Heart right ventricle (tissue), 16 donors: Measurements from ENCODE around the gene MBD3. TPM values are rescaled to one million over a fixed set of nuclear protein-coding genes. Genes with fewer than 3 reads are reported as not detected.

Source experiments
- ATAC-seq, 8 donors: fragments of 200-7000 bp; cut with Tn5 transposase; one replicate each; pipeline ENCODE4 v1.9.1; 2020; ENCODE audit warnings: mild to moderate bottlenecking in 8 of 8, moderate library complexity in 8 of 8, moderate number of reproducible peaks in 1 of 8
- DNase-seq, 2 donors: peaks; one replicate each; pipeline ENCODE4 v3.0.0-alpha.2; 2020
- H3K27ac ChIP-seq, 10 donors: fragments of 200-600 bp; sonication (generic) in 2 of 10; one replicate each; pipeline versions ENCODE4 v1.5.0 to v1.8.0; 2020 to 2022; ENCODE audit warnings: mild to moderate bottlenecking in 3 of 10
- H3K27me3 ChIP-seq, 7 donors: fragments of 200-600 bp; one replicate each; pipeline ENCODE4 v1.8.0; 2021 to 2022; ENCODE audit warnings: mild to moderate bottlenecking in 2 of 7
- H3K36me3 ChIP-seq, 9 donors: fragments of 200-600 bp; sonication (generic) in 1 of 9; one replicate each; pipeline versions ENCODE4 v1.5.0 to v1.8.0; 2020 to 2022; ENCODE audit warnings: mild to moderate bottlenecking in 2 of 9
- H3K4me1 ChIP-seq, 9 donors: fragments of 200-600 bp; sonication (generic) in 1 of 9; one replicate each; pipeline versions ENCODE4 v1.5.0 to v1.8.0; 2020 to 2022; ENCODE audit warnings: mild to moderate bottlenecking in 4 of 9
- H3K4me3 ChIP-seq, 10 donors: fragments of 200-600 bp; sonication (generic) in 2 of 10; one replicate each; pipeline versions ENCODE4 v1.5.0 to v1.8.0; 2020 to 2022; ENCODE audit warnings: mild to moderate bottlenecking in 7 of 10, moderate library complexity in 2 of 10
- H3K9me3 ChIP-seq, 11 donors: fragments of 200-600 bp in 10 of 11; sonication (generic) in 2 of 11; one replicate each; pipeline versions ENCODE4 v1.5.0 to v1.8.0; 2013 to 2022; ENCODE audit warnings: mild to moderate bottlenecking in 2 of 11, control low read depth in 1 of 11, moderate library complexity in 1 of 11
- WGBS, 2 donors: extraction: QIAGEN DNeasy Blood & Tissue Kit; methylation state at CpG; one replicate each; pipeline ENCODE4 v1.1.7; 2013; ENCODE audit warnings: inconsistent platforms in 1 of 2; 5-methylcytosine and 5-hydroxymethylcytosine counted together
- intact Hi-C, 10 donors: fragments of 100-400 bp; cut with DNase I; formaldehyde crosslinking; loops; one replicate each; pipeline versions ENCODE4 v1.11.1 to v1.14.2; 2022
- polyA plus RNA-seq, 2 donors: library from polyadenylated mRNA; stranded (reverse); fragments of 200-250 nt; gene quantifications; one replicate each; pipeline ENCODE4 v1.2.3, GENCODE V29; 2013
- total RNA-seq, 10 donors: library from RNA; stranded (reverse); fragmentation: NEBNext Ultra II Directional in 3 of 10; extraction: Animal tissue kit (Norgen Biotek cat#: 25700) in 3 of 10; gene quantifications; one replicate each; pipeline versions ENCODE4 v1.2.1 to v1.2.4, GENCODE V29; 2021 to 2023
- TF ChIP-seq, protein P1 (sequence below), 9 donors: fragments of 200-600 bp; sonication (generic) in 2 of 9; IDR thresholded peaks; one replicate each; pipeline versions ENCODE4 v1.5.0 to v1.8.0; 2021 to 2022; ENCODE audit warnings: antibody characterized with exemption in 9 of 9, mild to moderate bottlenecking in 5 of 9, moderate library complexity in 1 of 9
- donor health status: Arrhythmogenic right ventricular cardiomyopathy.
- donor health status: ischemic (EF 13 %, LVEDD 7.1; RV severe dilation, severe dysfunction).
- donor health status: healthy with polysubstance abuse.
- donor health status: DM: no; HTN: yes; CAD: no.
- donor health status: DM: no; HTN: no; CAD: no.
- donor health status: ischemic (EF 25% LVEDD 6.9; RV normal size, moderate dysfunction).
- donor health status: ischemic (EF 25% LVEDD 5.7; RV mildly dilated, moderate dysfunction).
- donor health status: healthy.
- donor health status: DM: yes; HTN: yes; CAD: no.
- donor health status: Ischemic cardiomyopathy.
- donor health status: ischemic (EF 35%, LVEDD 5.7; RV mildly dilated, moderate dysfunction).
- donor health status: nonischemic (EF 11% LVEDD 7.7; RV severe dilation, severe dysfunction).
- donor health status: DM: yes; HTN: yes; CAD: no.
- donor health status: PGD.
- donor health status: ischemic (EF 29% LVEDD 5.4; RV normal size, mild dysfunction).
- donor health status: nonischemic (EF 23%, LVEDD 6.1; RV moderate dilation, normal function).

MBD3 gene
- total and polyA plus RNA-seq, 12 donors: 34.5 to 125 (median 52.4) TPM

DNA sequence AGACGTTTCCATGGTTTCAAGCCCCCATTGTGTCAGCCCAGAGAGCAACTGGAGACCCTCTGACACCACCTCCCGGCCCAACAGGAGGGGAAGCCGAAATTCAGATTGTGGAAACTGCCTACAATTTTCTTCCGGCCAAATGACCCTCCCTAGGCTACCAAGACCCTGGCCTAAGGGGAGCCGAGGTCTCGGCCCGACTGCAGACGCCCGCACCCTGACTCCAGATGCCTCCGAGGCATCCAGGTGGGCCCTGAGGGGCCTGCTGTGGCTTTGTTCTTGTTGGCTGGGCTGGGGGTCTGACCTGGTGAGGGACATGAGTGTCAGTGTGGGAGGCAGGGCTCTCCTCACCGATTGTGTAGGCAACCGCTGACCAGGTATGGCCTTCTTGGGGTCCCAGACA is 34.1 kb downstream of the MBD3 start:
- WGBS, 2 donors: 78 to 89% methylated on average over 12 of the region's 12 CpGs
- Histone ChIP-seq H3K4me3 (no peak overlapping the region), H3K4me1 (peaks cover 0 to 14% (median 0%) of the 10 kb centered on the region in 9 donors), H3K36me3 (peaks cover 0 to 15% (median 0%) of the 10 kb centered on the region in 9 donors), H3K9me3 (no peaks in the 10 kb centered on the region), H3K27ac (no peak overlapping the region), H3K27me3 (no peaks in the 10 kb centered on the region)
- TF ChIP-seq, protein P1, sequence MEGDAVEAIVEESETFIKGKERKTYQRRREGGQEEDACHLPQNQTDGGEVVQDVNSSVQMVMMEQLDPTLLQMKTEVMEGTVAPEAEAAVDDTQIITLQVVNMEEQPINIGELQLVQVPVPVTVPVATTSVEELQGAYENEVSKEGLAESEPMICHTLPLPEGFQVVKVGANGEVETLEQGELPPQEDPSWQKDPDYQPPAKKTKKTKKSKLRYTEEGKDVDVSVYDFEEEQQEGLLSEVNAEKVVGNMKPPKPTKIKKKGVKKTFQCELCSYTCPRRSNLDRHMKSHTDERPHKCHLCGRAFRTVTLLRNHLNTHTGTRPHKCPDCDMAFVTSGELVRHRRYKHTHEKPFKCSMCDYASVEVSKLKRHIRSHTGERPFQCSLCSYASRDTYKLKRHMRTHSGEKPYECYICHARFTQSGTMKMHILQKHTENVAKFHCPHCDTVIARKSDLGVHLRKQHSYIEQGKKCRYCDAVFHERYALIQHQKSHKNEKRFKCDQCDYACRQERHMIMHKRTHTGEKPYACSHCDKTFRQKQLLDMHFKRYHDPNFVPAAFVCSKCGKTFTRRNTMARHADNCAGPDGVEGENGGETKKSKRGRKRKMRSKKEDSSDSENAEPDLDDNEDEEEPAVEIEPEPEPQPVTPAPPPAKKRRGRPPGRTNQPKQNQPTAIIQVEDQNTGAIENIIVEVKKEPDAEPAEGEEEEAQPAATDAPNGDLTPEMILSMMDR (IDR thresholded peaks at IDR 0.05): no peak
- no peak for DNase-seq
- ATAC-seq: no peak
- intact Hi-C loops: no loop called here

DNA sequence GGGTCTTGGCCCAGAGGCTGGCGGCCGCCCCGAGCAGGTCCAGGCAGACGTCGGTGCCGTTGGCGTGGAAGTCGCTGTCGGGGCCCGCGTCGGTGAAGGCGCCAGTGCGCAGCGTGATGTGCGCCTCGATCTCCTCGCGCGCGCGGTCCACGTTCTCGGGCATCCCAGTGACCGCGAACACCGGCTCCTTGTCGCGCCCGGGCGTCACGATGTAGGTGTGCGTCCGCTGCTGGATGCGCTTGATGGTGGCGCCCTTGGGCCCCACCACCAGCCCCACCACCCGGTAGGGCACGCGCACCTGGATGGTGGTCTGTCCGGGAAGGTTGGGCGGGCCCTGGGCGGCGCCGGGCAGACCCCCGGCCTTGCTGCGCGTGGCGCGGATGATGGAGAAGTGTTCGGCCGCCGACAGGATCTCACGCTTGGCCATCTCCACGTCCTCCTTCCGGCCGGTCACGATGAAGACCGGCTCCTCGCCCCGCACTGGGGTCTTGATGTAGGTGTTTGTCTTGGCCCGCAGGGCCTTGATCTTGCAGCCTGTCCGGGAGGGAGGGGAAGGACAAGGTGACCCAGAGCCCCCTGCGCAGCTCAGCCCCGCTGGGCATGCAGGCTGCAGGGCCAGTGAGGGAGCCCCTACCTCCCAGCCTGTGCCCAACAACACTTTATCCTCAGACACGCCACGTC is 36.1 kb downstream of the MBD3 start:
- H3K27me3 ChIP-seq: no peaks in the 10 kb centered on the region
- H3K9me3 ChIP-seq: no peaks in the 10 kb centered on the region
- H3K27ac ChIP-seq: no peak overlapping the region
- H3K4me3 ChIP-seq: no peak overlapping the region
- ATAC-seq: no peak
- H3K4me1 ChIP-seq: peaks cover 0 to 14% (median 0%) of the 10 kb centered on the region in 9 donors
- H3K36me3 ChIP-seq: peaks cover 0 to 15% (median 0%) of the 10 kb centered on the region in 9 donors
- WGBS, 2 donors: 96 to 98% methylated on average over 52 to 66 of the region's 66 CpGs
- TF ChIP-seq, protein P1 (IDR thresholded peaks at IDR 0.05): no peak
- intact Hi-C loops: no loop called here
- no peak for DNase-seq

DNA sequence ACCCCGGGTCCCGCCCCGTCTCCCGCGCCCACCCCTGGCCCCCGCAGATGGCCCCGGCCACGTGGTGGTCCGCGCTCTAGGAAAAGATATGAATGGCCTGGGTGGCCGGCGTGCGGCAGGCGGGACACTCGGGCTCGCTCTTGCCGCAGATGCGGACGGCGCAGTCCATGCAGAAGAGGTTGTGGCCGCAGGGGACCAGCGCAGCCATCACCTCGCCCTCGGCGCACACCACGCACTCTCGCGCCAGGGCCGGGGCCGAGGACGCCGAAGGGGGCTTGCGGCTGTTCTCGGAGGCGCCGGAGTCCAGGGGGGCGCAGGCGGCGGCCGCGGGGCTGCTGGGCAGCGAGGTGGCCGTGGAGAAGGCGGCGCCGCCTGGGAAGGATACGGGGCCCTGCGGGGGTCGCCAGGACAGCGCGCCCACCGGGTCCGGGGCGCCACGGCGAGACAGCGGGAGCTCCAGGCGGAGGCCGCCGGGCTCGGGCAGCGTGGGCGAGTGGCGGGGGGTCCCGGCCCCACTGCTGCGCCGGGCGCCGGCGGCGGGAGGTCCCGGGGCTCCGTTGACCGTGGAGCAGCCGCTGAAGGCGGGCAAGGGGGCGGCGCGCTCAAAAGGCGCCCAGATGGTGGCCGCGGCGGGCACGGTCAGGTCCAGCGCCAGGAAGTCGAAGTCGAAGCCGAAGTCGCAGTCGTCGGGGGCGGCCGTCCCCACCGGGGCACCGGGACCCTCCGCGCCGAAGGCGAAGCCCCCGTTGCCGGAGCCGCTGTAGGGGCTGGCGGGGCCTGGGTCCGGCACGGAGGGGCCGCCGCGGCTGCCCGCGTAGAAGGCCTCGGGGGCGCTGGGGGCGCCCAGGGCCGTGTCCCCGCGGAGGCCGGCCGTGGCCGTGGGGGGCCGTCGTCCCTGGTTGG is 36.9 kb downstream of the MBD3 start:
- Histone ChIP-seq H3K27ac (no peak overlapping the region), H3K36me3 (peaks cover 0 to 15% (median 0%) of the 10 kb centered on the region in 9 donors), H3K27me3 (no peaks in the 10 kb centered on the region), H3K9me3 (no peaks in the 10 kb centered on the region), H3K4me3 (no peak overlapping the region), H3K4me1 (peaks cover 0 to 8% (median 0%) of the 10 kb centered on the region in 9 donors)
- WGBS, 2 donors: 96 to 97% methylated on average over 68 to 121 of the region's 121 CpGs
- TF ChIP-seq, protein P1 (IDR thresholded peaks at IDR 0.05): no peak
- DNase-seq (no peak), ATAC-seq (no peak)
- intact Hi-C loops: no loop called here

DNA sequence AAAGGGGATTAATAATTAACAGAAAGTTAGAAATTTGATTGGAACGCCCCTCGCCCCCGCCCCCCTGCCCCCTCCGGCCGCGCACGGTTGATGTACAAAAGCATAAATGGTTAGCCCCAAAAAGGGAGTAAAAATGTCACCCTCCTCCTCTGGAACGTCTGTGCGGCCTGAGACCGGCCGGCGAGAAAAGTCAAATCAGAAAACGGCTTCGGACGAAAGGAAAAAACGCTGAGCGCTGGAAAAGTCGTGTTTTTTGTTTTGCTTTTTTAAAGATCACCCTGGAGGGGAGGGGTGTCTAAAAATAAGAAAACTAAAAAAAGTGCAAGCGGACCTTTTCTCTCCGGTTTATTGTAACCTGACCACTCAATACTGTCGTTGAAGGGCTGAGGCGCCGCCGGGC is 37.7 kb downstream of the MBD3 start:
- Histone ChIP-seq H3K27ac (no peak overlapping the region), H3K36me3 (peaks cover 0 to 15% (median 0%) of the 10 kb centered on the region in 9 donors), H3K4me3 (no peak overlapping the region), H3K9me3 (no peaks in the 10 kb centered on the region), H3K27me3 (no peaks in the 10 kb centered on the region), H3K4me1 (peaks cover 0 to under 1% (median 0%) of the 10 kb centered on the region in 9 donors)
- WGBS, 2 donors: 92 to 93% methylated on average over 24 of the region's 24 CpGs
- TF ChIP-seq, protein P1 (IDR thresholded peaks at IDR 0.05): no peak
- intact Hi-C loops: no loop called here
- DNase-seq: no peak
- ATAC-seq: no peak
